ENCODE results near the gene GAL3ST2.
"Not testable (repeated sequence)": the region's sequence is repeated elsewhere in the genome, so short reads cannot be mapped to it uniquely, and the experiment has no call there.

Gene GAL3ST2

DNA sequence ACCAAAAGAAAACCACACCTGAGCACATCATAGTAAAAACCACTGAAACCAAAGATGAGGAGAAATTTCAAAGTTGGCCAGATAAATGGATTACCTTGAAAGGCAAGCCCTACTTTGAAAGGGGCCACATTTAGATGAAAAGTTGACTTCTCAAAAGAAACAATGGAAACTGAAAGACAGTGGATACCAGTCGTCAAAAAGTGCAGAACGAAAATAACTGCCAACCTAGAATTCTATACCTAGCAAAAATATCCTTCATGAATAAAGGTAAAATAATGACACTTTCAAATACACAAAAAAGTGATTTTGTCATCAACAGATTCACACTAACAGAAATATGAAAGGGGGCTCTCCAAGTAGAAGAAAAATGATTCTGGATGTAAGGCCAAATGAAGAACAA, 50.8 kb downstream of the GAL3ST2 start:
- Histone ChIP-seq H3K9ac (ENCODE audit: low read length) (no peak overlapping the region), H4K20me1 (ENCODE audit: low read depth, low read length) (no peaks in the 10 kb centered on the region), H3K4me3 (ENCODE audit: insufficient read depth, low read length, poor library complexity, severe bottlenecking) (no peak overlapping the region), H3K27ac (ENCODE audit: low read depth, low read length) (no peak overlapping the region), H2AFZ (ENCODE audit: low read depth, low read length, severe bottlenecking) (no peak overlapping the region), H3K4me2 (ENCODE audit: low read depth, low read length, poor library complexity, severe bottlenecking) (no peak overlapping the region), H3K27me3 (ENCODE audit: low read length) (no peaks in the 10 kb centered on the region), H3F3A (ENCODE audit: insufficient read depth) (no peaks in the 10 kb centered on the region), H3K9me2 (replicated peaks; ENCODE audit: insufficient read depth, low read length) (no peaks in the 10 kb centered on the region), H3K9me3 (ENCODE audit: insufficient read depth, low read length) (peaks cover 12% of the 10 kb centered on the region; the same call in 1 of the 2 replicates), H3K79me2 (ENCODE audit: insufficient read depth, low read length) (no peaks in the 10 kb centered on the region), H3K36me3 (ENCODE audit: low read length) (no peaks in the 10 kb centered on the region)
- TF ChIP-seq CTCF (IDR thresholded peaks at IDR 0.05; ENCODE audit: insufficient read depth, low read length, poor library complexity, severe bottlenecking) (no peak), EZH2phosphoT487 (conservative IDR thresholded peaks at IDR 0.05; ENCODE audit: low read length) (no peak)

DNA sequence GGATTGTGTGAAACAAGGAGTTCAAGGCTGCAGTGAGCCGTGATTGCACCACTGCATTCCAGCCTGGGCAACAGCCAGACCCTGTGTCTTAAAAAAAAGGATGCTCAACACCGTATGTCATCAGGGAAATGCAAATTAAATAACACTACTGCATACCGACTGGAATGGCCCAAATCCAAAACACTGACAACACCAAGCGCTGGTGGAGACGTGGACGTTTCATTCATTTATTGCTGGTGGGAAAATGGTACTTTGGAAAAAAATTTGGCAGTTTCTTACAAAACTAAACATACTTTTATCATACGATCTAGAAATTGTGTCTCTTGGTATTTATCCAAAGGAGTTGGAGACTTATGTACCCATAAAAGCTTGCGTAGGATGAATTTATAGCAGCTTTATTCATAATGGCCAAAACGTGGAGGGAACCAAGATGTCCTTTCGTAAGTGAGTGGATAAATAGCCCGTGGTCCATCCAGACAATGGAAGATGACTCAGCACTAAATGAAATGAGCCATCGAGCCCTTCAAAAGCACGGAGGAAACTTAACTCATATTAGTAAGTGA, 56.6 kb downstream of the GAL3ST2 start:
- Histone ChIP-seq H3F3A (ENCODE audit: insufficient read depth) (no peaks in the 10 kb centered on the region), H2AFZ (ENCODE audit: low read depth, low read length, severe bottlenecking) (no peak overlapping the region), H4K20me1 (ENCODE audit: low read depth, low read length) (no peaks in the 10 kb centered on the region), H3K27ac (ENCODE audit: low read depth, low read length) (no peak overlapping the region), H3K9ac (ENCODE audit: low read length) (no peak overlapping the region), H3K9me3 (ENCODE audit: insufficient read depth, low read length) (no peaks in the 10 kb centered on the region), H3K4me3 (ENCODE audit: insufficient read depth, low read length, poor library complexity, severe bottlenecking) (no peak overlapping the region), H3K4me2 (ENCODE audit: low read depth, low read length, poor library complexity, severe bottlenecking) (no peak overlapping the region), H3K36me3 (ENCODE audit: low read length) (no peaks in the 10 kb centered on the region), H3K27me3 (ENCODE audit: low read length) (no peaks in the 10 kb centered on the region), H3K79me2 (ENCODE audit: insufficient read depth, low read length) (no peaks in the 10 kb centered on the region), H3K9me2 (replicated peaks; ENCODE audit: insufficient read depth, low read length) (no peaks in the 10 kb centered on the region)
- TF ChIP-seq CTCF (IDR thresholded peaks at IDR 0.05; ENCODE audit: insufficient read depth, low read length, poor library complexity, severe bottlenecking) (no peak), EZH2phosphoT487 (conservative IDR thresholded peaks at IDR 0.05; ENCODE audit: low read length) (no peak)

- H3K4me2 ChIP-seq (ENCODE audit: low read depth, low read length, poor library complexity, severe bottlenecking); H2AFZ ChIP-seq (ENCODE audit: low read depth, low read length, severe bottlenecking); H3F3A ChIP-seq (ENCODE audit: insufficient read depth); H3K4me3 ChIP-seq (ENCODE audit: insufficient read depth, low read length, poor library complexity, severe bottlenecking); H3K27ac ChIP-seq (ENCODE audit: low read depth, low read length); H3K9ac ChIP-seq (ENCODE audit: low read length); H4K20me1 ChIP-seq (ENCODE audit: low read depth, low read length); H3K27me3 ChIP-seq (ENCODE audit: low read length); H3K79me2 ChIP-seq (ENCODE audit: insufficient read depth, low read length); H3K9me3 ChIP-seq (ENCODE audit: insufficient read depth, low read length); H3K9me2 ChIP-seq (replicated peaks; ENCODE audit: insufficient read depth, low read length); H3K36me3 ChIP-seq (ENCODE audit: low read length): not testable (repeated sequence)
These were observed 57.3 kb downstream of the GAL3ST2 start for GRCh38 chr2:241833756-241834526.

- Histone ChIP-seq H3K9me2 (replicated peaks; ENCODE audit: insufficient read depth, low read length) (no peaks in the 10 kb centered on the region), H3K9ac (ENCODE audit: low read length) (no peak overlapping the region), H3K27me3 (ENCODE audit: low read length) (no peaks in the 10 kb centered on the region), H3K27ac (ENCODE audit: low read depth, low read length) (no peak overlapping the region), H3K4me2 (ENCODE audit: low read depth, low read length, poor library complexity, severe bottlenecking) (no peak overlapping the region), H3K9me3 (ENCODE audit: insufficient read depth, low read length) (no peaks in the 10 kb centered on the region), H3K36me3 (ENCODE audit: low read length) (no peaks in the 10 kb centered on the region), H3K4me3 (ENCODE audit: insufficient read depth, low read length, poor library complexity, severe bottlenecking) (no peak overlapping the region), H3F3A (ENCODE audit: insufficient read depth) (no peaks in the 10 kb centered on the region), H2AFZ (ENCODE audit: low read depth, low read length, severe bottlenecking) (no peak overlapping the region), H4K20me1 (ENCODE audit: low read depth, low read length) (no peaks in the 10 kb centered on the region), H3K79me2 (ENCODE audit: insufficient read depth, low read length) (no peaks in the 10 kb centered on the region)
- TF ChIP-seq CTCF (IDR thresholded peaks at IDR 0.05; ENCODE audit: insufficient read depth, low read length, poor library complexity, severe bottlenecking) (no peak), EZH2phosphoT487 (conservative IDR thresholded peaks at IDR 0.05; ENCODE audit: low read length) (no peak)
These were observed 58.0 kb downstream of the GAL3ST2 start for GRCh38 chr2:241834527-241835210.

Data from SU-DHL-6 (cell line).